ENCODE results near the gene PLEKHM3.

The PLEKHM3 gene

GRCh38 chr2:208033701-208034502 is 8.6 kb upstream of the PLEKHM3 start (continued):
- TF ChIP-seq PRDM2 (tag by site-specific recombination; IDR thresholded peaks at IDR 0.05; ENCODE audit: borderline replicate concordance) (no peak), ZNF776 (tag by site-specific recombination; IDR thresholded peaks at IDR 0.05; ENCODE audit: borderline replicate concordance) (no peak), MZF1 (tag by site-specific recombination; IDR thresholded peaks at IDR 0.05; ENCODE audit: borderline replicate concordance) (0 out of 2 replicates have a peak, but pooled peaks have one; percentile 12), TSHZ1 (tag by site-specific recombination; IDR thresholded peaks at IDR 0.05; ENCODE audit: borderline replicate concordance) (no peak; the same call in 1 of the 2 replicates), TCF7L2 (IDR thresholded peaks at IDR 0.05; ENCODE audit: borderline replicate concordance, low read depth, low read length) (no peak), GLIS2 (tag by site-specific recombination; IDR thresholded peaks at IDR 0.05) (peak; percentile 40; the same call in 1 of the 2 replicates), PRDM6 (tag by site-specific recombination; IDR thresholded peaks at IDR 0.05) (no peak), ZBTB10 (tag by site-specific recombination; IDR thresholded peaks at IDR 0.05) (no peak), ZNF48 (tag by site-specific recombination; IDR thresholded peaks at IDR 0.05) (no peak), ZNF280D (tag by site-specific recombination; IDR thresholded peaks at IDR 0.05) (no peak), ZBTB20 (tag by site-specific recombination; IDR thresholded peaks at IDR 0.05) (no peak), ZNF26 (tag by site-specific recombination; IDR thresholded peaks at IDR 0.05) (no peak), ZNF292 (tag by site-specific recombination; IDR thresholded peaks at IDR 0.05; ENCODE audit: borderline replicate concordance, low read depth) (no peak), ZNF558 (tag by site-specific recombination; IDR thresholded peaks at IDR 0.05) (no peak), GLIS1 (tag by site-specific recombination; IDR thresholded peaks at IDR 0.05) (peak; percentile 82), SCRT1 (tag by site-specific recombination; IDR thresholded peaks at IDR 0.05; ENCODE audit: borderline replicate concordance) (no peak), ZNF423 (tag by site-specific recombination; IDR thresholded peaks at IDR 0.05) (no peak), REPIN1 (tag by site-specific recombination; IDR thresholded peaks at IDR 0.05; ENCODE audit: low read depth) (no peak), ZNF266 (tag by site-specific recombination; IDR thresholded peaks at IDR 0.05; ENCODE audit: low read depth) (no peak)
